ENCODE data around the gene EIF2D.
"Not testable (repeated sequence)": the region's sequence is repeated elsewhere in the genome, so short reads cannot be mapped to it uniquely, and the experiment has no call there.

The EIF2D gene, protein sequence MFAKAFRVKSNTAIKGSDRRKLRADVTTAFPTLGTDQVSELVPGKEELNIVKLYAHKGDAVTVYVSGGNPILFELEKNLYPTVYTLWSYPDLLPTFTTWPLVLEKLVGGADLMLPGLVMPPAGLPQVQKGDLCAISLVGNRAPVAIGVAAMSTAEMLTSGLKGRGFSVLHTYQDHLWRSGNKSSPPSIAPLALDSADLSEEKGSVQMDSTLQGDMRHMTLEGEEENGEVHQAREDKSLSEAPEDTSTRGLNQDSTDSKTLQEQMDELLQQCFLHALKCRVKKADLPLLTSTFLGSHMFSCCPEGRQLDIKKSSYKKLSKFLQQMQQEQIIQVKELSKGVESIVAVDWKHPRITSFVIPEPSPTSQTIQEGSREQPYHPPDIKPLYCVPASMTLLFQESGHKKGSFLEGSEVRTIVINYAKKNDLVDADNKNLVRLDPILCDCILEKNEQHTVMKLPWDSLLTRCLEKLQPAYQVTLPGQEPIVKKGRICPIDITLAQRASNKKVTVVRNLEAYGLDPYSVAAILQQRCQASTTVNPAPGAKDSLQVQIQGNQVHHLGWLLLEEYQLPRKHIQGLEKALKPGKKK

DNA sequence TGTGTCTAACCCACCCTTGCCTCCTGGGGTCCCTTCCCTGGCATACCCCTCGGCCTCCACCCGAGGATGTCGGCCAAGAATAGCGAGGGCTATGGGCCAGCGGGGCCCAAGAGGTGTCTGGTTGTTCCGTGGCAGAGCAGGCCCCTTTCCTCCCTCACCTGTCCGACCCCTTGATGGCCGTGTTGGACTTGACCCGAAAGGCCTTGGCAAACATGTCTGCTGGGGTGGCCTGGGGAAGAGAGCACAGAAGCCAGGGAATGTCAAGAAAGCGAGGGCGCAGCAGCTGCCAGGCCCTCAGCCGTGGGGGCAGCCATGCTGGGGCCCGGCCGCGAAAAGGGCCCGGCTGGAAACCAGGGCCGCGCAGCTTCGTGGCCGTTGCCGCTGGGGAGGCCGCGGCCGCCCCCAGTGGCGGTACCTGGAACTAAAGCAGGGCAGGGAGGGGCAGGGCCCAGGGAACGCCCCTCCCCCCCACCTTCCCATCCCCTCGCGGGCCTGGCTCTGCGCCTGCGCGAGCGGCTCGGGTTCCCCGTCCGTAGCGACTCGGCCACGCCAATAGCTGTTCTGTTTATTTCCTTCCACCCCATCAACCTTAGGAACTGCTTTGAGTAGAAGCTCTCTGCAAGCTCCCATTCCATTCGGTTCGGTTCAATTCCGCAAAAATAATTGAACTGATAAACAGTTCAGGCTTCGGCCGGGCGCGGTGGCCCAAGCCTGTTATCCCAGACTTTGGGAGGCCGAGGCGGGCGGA lies at the start of gene EIF2D:
Gene EIF2D, minus strand, starts transcription at position 337 of the 748 bp plus-strand sequence. Its CDS starts 123 bp downstream, at position 214.
- H3K4me3 ChIP-seq (ENCODE audit: low read depth, low read length) = peak within 1 kb of the TSS; percentile 85

DNA sequence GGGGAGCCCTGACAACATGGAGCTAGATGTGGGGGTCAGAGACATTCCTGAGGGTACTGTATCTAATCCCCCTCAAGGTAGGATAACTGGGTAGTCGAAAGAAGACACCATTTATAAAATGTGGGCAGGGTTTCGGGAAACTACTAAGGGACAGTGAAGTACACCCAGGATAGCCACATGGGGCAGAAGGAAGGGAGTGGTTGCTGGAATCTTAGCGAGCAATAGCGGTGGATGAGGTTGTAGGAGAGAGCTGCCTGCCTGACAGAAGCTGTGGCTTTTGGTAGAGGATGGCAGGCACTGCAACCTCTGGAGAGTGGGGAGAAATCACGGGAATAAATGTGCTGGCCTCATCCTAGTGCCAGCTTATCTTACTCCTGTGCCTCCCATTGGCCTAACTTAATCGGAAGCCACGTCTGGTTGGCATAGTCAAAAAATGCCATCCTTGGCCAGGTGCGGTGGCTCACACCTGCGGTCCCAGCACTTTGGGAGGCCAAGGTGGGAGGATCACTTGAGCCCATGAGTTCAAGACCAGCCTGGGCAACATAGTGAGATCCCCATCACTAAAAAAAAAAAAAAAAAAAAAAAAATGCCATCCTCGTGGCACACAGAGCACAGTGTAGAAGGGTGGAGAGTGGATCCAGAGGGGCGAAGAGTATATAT lies 49.0 kb upstream of the EIF2D start:
- H3K4me3 ChIP-seq (ENCODE audit: low read depth, low read length) = no peak overlapping the region

- no peak overlapping the region for H3K4me3 ChIP-seq (ENCODE audit: low read depth, low read length)
Observed at GRCh38 chr1:206660136-206660535, 47.9 kb upstream of the EIF2D start.

DNA sequence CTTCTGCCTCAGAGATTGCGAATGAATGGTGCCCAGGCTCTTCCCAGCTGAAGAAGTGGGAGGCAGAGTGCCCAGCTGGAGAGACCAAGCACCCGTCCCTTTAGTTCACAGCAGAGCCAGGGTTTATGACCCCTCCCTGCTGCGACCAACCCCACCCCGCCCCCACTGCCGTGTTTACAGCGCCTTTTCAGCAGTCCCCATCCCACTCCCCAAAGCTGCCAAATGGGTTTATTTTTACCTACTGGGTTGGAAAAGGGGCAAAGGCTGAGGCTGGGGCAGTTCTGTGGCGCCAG lies 46.7 kb upstream of the EIF2D start:
- H3K4me3 ChIP-seq (ENCODE audit: low read depth, low read length) = no peak overlapping the region

DNA sequence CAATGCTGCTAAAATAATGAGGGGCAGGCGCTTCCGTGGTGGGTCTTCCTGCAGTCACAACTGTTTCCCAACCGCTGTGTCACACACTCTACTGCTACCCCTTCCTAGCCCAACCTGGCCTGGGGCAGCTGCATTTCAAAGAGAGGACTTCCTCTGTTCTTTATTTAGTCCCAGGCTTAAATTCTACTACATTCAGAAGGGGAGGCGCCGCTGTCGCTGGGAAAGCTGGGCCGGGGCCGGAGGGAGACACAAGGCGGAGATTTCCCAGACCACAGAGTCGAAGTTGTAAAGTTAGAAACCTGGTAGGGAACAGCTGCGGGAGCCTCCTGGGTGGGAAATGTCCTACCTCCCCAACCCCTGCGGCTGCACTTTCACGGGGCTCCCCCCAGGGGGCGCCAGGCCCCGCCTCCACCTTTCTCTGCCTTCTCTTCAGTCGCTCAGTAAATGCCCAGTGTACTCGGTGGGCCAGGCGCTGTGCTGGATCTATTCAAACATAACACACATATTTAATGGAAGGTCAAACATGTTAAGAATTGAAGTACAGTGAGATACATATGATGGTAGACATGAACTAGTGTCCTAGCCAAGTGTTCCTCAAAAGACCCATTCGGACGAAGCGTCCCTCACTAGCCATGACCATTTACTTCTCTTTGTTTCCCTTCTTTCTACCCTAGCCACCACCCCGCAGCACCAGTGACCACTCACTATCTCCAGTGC lies 46.2 kb upstream of the EIF2D start:
- no peak overlapping the region for H3K4me3 ChIP-seq (ENCODE audit: low read depth, low read length)

- no peak overlapping the region for H3K4me3 ChIP-seq (ENCODE audit: low read depth, low read length)
Observed at GRCh38 chr1:206657751-206658150, 45.5 kb upstream of the EIF2D start.

DNA sequence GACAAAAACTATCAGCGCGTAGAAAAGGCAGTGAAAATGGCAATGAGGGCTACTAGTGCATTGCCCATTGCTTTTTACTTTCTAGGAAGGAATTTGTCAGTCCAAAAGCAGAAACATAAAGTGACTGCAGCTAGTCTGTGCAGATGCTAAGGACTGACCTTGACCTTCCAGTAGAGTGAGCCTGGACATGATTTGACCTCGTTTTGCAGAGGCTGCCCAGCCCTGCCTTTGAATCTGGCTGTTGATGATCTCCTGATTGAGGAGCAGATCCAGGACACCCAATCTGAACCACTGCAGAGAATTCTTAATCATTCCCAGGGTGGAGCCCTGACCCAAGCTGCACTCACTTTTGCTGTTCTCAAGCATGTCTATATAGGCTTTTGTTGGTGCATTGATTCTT lies 44.7 kb upstream of the EIF2D start:
- H3K4me3 ChIP-seq (ENCODE audit: low read depth, low read length) = no peak overlapping the region

DNA sequence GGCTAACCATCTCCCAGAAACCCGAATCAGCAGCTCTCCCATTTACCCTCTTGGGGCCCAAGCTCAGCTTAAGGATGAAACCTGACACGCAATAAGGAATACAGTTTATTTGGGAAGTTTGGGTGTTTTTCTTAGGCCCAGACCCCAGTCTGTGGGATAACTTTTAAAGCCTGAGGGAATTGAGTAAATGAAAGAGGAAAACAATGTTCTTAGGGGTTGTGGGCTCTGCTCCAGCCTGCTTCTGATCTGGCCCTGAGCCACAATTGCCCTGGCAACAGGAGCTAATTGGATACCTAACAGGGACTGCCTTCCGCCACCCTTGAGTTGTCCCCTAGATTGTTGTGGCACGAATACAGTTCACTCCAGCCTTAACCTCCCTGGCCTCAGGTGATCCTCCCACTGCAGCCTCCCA lies 43.2 kb upstream of the EIF2D start:
- no peak overlapping the region for H3K4me3 ChIP-seq (ENCODE audit: low read depth, low read length)

DNA sequence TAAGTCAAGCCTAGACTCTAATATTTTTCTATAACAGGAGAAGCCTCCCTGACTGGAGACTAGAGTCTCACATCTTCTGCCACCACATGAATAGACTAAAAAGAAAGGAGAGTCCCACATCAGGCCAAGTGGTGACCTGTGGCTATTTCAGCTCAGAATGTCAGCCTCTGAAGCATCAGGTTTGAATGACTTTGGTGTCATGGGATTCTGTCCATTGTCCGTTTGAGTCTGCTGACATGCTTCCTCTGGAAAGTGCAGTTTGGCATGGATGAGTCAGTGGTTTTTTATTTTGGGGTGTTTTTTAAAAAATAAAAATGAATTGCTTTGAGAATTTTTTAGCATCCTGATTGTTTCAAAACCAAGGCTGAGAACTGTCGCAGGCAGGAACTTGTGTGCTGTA lies 42.6 kb upstream of the EIF2D start:
- no peak overlapping the region for H3K4me3 ChIP-seq (ENCODE audit: low read depth, low read length)

- H3K4me3 ChIP-seq (ENCODE audit: low read depth, low read length) = no peak overlapping the region
Observed at GRCh38 chr1:206653715-206654459, 41.6 kb upstream of the EIF2D start.

GRCh38 chr1:206651958-206652890 lies 40.0 kb upstream of the EIF2D start:
- no peak overlapping the region for H3K4me3 ChIP-seq (ENCODE audit: low read depth, low read length)

DNA sequence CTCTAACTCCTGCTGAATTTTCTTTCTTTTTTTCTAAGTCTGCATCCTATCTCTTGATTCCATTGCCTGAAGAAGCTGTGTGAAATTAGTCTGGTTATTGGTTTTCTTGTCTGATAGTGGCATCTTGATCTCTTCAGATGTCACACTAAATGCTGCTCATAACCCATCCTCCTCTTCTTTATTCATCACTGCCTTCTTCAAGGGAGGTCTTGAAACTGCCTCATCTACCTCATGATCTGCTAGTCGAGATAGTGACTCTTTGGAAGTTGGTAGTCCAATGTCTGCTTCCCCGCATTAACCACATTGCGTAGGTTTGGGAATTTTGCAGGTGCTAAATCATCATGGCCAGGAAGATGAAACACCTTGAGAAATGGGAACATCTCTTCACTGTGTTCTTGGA lies 38.7 kb upstream of the EIF2D start:
- no peak overlapping the region for H3K4me3 ChIP-seq (ENCODE audit: low read depth, low read length)

GRCh38 chr1:206649261-206649921 lies 37.1 kb upstream of the EIF2D start:
- H3K4me3 ChIP-seq (ENCODE audit: low read depth, low read length) = no peak overlapping the region

GRCh38 chr1:206647224-206647623 lies 35.0 kb upstream of the EIF2D start:
- no peak overlapping the region for H3K4me3 ChIP-seq (ENCODE audit: low read depth, low read length)

DNA sequence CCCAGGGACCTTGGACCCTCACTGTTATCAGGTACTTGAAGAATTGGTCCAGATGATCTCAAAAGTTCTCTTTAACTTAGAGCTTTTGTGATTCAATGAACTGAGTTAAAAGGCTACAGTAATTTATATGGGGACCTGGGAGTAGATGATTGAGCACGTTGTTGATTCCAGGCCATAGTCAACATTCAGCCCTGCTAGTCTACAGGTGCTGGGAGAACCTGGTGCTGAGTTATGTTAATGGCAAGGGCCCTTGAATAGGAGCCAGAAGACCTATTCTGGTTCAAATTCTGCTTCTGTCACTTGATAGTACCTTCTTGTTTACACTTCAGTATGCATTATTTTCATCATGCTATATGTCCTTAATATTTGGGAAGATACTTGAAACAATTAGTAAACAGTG lies 34.2 kb upstream of the EIF2D start:
- no peak overlapping the region for H3K4me3 ChIP-seq (ENCODE audit: low read depth, low read length)

GRCh38 chr1:206643118-206643698 lies 30.9 kb upstream of the EIF2D start:
- H3K4me3 ChIP-seq (ENCODE audit: low read depth, low read length) = no peak overlapping the region

DNA sequence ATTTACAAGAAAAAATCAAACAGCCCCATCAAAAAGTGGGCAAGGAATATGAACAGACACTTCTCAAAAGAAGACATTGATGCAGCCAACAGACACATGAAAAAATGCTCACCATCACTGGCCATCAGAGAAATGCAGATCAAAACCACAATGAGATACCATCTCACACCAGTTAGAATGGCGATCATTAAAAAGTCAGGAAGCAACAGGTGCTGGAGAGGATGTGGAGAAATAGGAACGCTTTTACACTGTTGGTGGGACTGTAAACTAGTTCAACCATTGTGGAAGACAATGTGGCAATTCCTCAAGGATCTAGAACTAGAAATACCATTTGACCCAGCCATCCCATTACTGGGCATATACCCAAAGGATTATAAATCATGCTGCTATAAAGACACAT lies 29.8 kb upstream of the EIF2D start:
- not testable (repeated sequence) for H3K4me3 ChIP-seq (ENCODE audit: low read depth, low read length)

- no peak overlapping the region for H3K4me3 ChIP-seq (ENCODE audit: low read depth, low read length)
Observed at GRCh38 chr1:206637605-206638004, 25.3 kb upstream of the EIF2D start.

All from iPS-11a (cell line).